Mucosa of rectum (tissue), 2 donors: ENCODE data around the gene PTCD2.

Experiments used
- H3K27ac ChIP-seq, 2 donors: one replicate each; pipeline ENCODE4 v1.7.0; 2013; ENCODE audit warnings: inconsistent platforms in 2 of 2, low read depth in 2 of 2, low read length in 2 of 2
- H3K27me3 ChIP-seq, 2 donors: one replicate each; pipeline ENCODE4 v1.7.0; 2013; ENCODE audit warnings: low read length in 2 of 2; ENCODE audit not compliant: control insufficient read depth in 2 of 2, insufficient read depth in 2 of 2
- H3K36me3 ChIP-seq, 2 donors: one replicate each; pipeline ENCODE4 v1.7.0; 2013; ENCODE audit warnings: low read length in 2 of 2; ENCODE audit not compliant: control insufficient read depth in 2 of 2, insufficient read depth in 2 of 2
- H3K4me1 ChIP-seq, 2 donors: one replicate each; pipeline ENCODE4 v1.7.0; 2013; ENCODE audit warnings: low read length in 2 of 2, mild to moderate bottlenecking in 1 of 2; ENCODE audit not compliant: control insufficient read depth in 2 of 2, insufficient read depth in 2 of 2
- H3K4me3 ChIP-seq, 2 donors: one replicate each; pipeline ENCODE4 v1.7.0; 2013; ENCODE audit warnings: low read length in 2 of 2
- H3K9ac ChIP-seq, 2 donors: one replicate each; pipeline ENCODE4 v1.7.0; 2013; ENCODE audit warnings: low read length in 2 of 2, low read depth in 1 of 2, mild to moderate bottlenecking in 1 of 2
- H3K9me3 ChIP-seq, 2 donors: one replicate each; pipeline ENCODE4 v1.7.0; 2013; ENCODE audit warnings: low read length in 2 of 2; ENCODE audit not compliant: control insufficient read depth in 2 of 2
- donor health status: healthy.
- donor health status: Normal muscosa, but diverticular disease.

PTCD2 gene

DNA sequence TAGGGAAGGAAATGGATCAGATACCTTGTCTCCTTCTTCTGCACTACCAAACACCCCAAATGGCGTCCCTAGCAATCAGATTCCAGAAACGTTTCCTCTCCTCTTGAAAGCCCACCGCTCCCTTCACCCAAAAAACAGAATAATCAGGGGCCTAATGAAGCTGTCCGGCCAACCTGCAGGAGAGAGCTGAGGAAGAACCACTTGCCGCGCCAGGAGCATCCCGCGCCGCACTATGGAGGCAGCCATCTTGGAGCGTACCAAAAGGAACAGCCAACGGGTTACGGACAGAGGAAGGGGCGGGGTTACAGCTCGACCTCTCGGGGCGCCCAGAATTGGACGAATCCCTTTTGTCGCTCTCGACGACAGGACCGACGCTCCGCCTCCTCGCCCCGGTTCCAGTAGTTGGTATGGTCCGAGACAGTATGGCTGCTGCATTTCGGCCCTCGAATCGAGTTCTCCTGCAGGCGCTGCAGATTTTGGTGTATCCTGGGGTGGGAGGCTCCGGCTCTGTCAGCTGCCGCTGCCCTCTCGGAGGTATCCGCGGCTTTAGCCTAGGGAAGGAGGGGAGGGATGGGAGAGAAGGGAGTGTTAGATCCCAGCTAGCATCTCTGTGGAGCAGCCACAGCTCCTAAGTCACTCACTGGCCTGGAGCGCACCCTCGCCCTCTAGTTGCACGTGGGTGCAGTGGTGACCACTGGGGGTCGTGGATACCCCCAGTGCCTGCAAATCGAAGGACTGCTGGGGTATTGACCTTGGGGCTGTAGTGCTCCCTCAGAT lies at the start of gene PTCD2, which contains the start of gene MRPS27:
PTCD2 (plus strand) TSS at position 398 of the 777 bp plus-strand sequence; CDS start at position 408, 10 bp downstream.
MRPS27 (minus strand) TSS at position 265 of the 777 bp plus-strand sequence; CDS start at position 246, 19 bp downstream.
- Histone ChIP-seq H3K27ac (peak within 1 kb of the TSS; percentile 68 to 71), H3K36me3 (peaks cover 0 to 12% of the 10 kb centered on the region in 2 donors), H3K9me3 (no peaks in the 10 kb centered on the region), H3K9ac (peak within 1 kb of the TSS; percentile 80 to 91), H3K4me1 (peaks cover 3 to 6% of the 10 kb centered on the region in 2 donors), H3K27me3 (no peaks in the 10 kb centered on the region), H3K4me3 (peak within 1 kb of the TSS; percentile 95 to 100)

DNA sequence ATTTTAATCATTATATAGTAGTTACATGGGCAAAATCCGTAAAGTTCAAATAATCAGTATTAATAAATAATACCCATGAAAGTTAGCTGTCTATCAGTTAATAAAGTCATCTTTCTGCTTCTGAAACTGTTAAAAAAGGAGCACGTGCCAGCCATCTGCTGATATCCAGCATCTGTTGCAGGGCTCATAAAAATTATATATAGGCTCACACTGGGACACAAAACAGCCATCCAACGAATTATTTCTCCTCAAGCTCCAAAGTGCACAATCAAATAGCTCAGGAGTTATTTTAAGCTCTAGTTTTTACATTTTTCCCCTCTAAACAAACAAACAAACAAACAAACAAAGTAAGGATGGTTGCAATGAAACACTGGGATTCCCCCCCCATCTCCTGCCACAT lies 48.5 kb upstream of the PTCD2 start:
- Histone ChIP-seq H3K36me3 (peaks cover 0 to 4% of the 10 kb centered on the region in 2 donors), H3K4me1 (no peaks in the 10 kb centered on the region), H3K9me3 (no peaks in the 10 kb centered on the region), H3K27ac (no peak overlapping the region), H3K27me3 (no peaks in the 10 kb centered on the region), H3K4me3 (no peak overlapping the region), H3K9ac (no peak overlapping the region)

DNA sequence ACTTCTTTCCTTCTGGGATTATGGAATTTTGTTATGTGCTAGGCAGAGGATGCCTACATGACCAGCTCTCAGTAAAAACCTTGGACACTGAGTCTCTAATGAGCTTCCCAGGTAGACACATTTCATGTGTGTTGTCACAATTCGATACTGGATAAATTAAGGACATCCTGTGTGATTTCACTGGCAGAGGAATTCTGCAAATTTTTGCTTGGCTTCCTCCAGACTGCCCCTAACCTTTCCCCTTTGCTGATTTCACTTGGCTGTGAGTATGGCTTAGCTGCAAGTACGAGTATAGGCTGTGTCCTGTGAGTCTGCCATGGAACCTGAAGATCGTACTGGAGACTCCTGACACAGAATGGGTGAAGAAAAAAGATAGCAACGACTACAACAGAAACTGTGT lies 47.8 kb upstream of the PTCD2 start:
- Histone ChIP-seq H3K4me3 (no peak overlapping the region), H3K9ac (no peak overlapping the region), H3K36me3 (peaks cover 0 to 4% of the 10 kb centered on the region in 2 donors), H3K9me3 (no peaks in the 10 kb centered on the region), H3K27ac (no peak overlapping the region), H3K27me3 (no peaks in the 10 kb centered on the region), H3K4me1 (no peaks in the 10 kb centered on the region)

DNA sequence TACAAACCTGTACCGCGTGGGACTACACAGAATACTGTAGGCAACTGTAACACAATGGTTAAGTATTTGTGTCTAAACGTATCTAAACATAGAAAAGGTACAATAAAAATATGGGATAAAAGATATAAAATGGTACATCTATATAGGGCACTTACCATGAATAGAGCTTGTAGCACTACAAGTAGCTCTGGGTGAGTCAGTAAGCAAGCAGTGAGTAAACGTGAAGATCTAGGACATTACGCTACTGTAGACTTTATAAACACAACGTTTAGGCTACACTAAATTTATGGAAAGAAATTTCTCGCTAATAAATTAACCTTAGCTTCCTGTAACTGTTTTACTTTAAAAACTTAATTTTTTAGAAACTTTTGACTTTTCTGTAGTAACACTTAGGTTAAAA lies 46.6 kb upstream of the PTCD2 start:
- no peak overlapping the region for H3K27ac ChIP-seq
- no peaks in the 10 kb centered on the region for H3K27me3 ChIP-seq
- H3K4me1 ChIP-seq = no peaks in the 10 kb centered on the region
- no peaks in the 10 kb centered on the region for H3K9me3 ChIP-seq
- peaks cover 0 to 4% of the 10 kb centered on the region in 2 donors for H3K36me3 ChIP-seq
- no peak overlapping the region for H3K4me3 ChIP-seq
- no peak overlapping the region for H3K9ac ChIP-seq

GRCh38 chr5:72276219-72276752 lies 43.9 kb upstream of the PTCD2 start:
- H3K4me1 ChIP-seq = no peaks in the 10 kb centered on the region
- no peak overlapping the region for H3K4me3 ChIP-seq
- peaks cover 0 to 4% of the 10 kb centered on the region in 2 donors for H3K36me3 ChIP-seq
- H3K9ac ChIP-seq = no peak overlapping the region
- H3K9me3 ChIP-seq = no peaks in the 10 kb centered on the region
- no peak overlapping the region for H3K27ac ChIP-seq
- no peaks in the 10 kb centered on the region for H3K27me3 ChIP-seq

- H3K4me3 ChIP-seq = no peak overlapping the region
- H3K9ac ChIP-seq = no peak overlapping the region
- no peaks in the 10 kb centered on the region for H3K9me3 ChIP-seq
- no peaks in the 10 kb centered on the region for H3K36me3 ChIP-seq
- no peaks in the 10 kb centered on the region for H3K4me1 ChIP-seq
- no peak overlapping the region for H3K27ac ChIP-seq
- no peaks in the 10 kb centered on the region for H3K27me3 ChIP-seq
Measured at GRCh38 chr5:72280581-72281069, 39.5 kb upstream of the PTCD2 start.

GRCh38 chr5:72281430-72281763 lies 38.8 kb upstream of the PTCD2 start:
- Histone ChIP-seq H3K36me3 (no peaks in the 10 kb centered on the region), H3K4me3 (no peak overlapping the region), H3K9ac (no peak overlapping the region), H3K9me3 (no peaks in the 10 kb centered on the region), H3K4me1 (no peaks in the 10 kb centered on the region), H3K27ac (no peak overlapping the region), H3K27me3 (no peaks in the 10 kb centered on the region)

DNA sequence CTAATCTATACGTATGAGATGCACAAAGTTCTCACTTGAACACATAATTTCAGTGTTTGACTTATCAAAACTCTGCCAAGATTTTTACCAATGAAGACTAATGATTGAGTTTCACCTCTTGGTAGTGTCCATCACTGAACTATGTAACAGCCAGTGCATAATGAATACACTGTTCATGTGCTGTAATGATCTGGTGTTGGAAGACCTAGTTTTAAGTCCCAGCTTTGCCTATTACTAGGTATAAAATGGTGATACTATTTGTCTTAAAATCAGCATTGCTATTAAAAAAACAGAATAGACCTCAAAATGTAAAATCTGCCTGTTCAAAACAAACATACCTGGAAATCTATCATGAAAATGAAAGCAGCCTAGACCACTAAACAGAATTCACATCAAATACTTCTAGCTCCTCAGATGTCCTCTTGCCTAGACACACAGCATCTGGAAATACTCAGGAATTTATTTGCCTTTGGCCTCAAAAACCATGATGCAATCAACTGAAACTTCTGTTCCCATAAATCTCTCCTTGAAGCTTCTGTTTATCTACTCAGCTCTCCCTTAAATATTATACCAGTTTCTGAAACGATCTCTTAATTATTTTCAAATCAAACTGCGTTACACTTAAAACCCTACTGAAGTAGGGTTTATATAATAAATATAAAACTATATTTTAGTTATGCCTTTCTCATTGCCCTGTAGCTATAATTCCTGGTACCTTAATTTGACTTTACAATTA lies 38.2 kb upstream of the PTCD2 start:
- H3K4me3 ChIP-seq = no peak overlapping the region
- H3K27me3 ChIP-seq = no peaks in the 10 kb centered on the region
- no peaks in the 10 kb centered on the region for H3K36me3 ChIP-seq
- H3K9me3 ChIP-seq = no peaks in the 10 kb centered on the region
- H3K27ac ChIP-seq = no peak overlapping the region
- H3K4me1 ChIP-seq = no peaks in the 10 kb centered on the region
- no peak overlapping the region for H3K9ac ChIP-seq

DNA sequence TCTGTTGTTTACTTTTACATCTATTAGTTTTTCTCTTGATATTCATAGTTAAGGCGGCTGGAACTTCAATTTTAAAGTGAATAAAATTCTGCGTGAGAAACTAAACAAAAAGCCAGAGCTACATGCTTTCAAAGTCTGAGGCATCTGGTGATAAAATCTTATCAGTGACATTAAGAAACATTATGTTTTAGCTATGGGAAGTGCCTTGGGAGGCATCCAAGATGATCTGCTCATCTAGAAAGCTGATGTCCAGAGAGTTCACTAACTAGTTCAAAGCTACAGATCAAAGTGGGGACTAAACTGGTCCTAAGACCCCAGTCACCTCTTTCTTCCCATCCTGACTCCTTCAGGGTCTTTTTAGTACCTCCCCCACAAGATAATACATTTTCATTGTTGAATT lies 37.3 kb upstream of the PTCD2 start:
- H3K4me3 ChIP-seq = no peak overlapping the region
- no peaks in the 10 kb centered on the region for H3K36me3 ChIP-seq
- no peak overlapping the region for H3K27ac ChIP-seq
- no peaks in the 10 kb centered on the region for H3K4me1 ChIP-seq
- H3K27me3 ChIP-seq = no peaks in the 10 kb centered on the region
- no peaks in the 10 kb centered on the region for H3K9me3 ChIP-seq
- H3K9ac ChIP-seq = no peak overlapping the region

GRCh38 chr5:72283358-72283757 lies 36.8 kb upstream of the PTCD2 start:
- Histone ChIP-seq H3K9ac (no peak overlapping the region), H3K27me3 (no peaks in the 10 kb centered on the region), H3K36me3 (no peaks in the 10 kb centered on the region), H3K4me3 (no peak overlapping the region), H3K27ac (no peak overlapping the region), H3K4me1 (no peaks in the 10 kb centered on the region), H3K9me3 (no peaks in the 10 kb centered on the region)
